Uterus (tissue), 4 donors: ENCODE results near the gene TMEM184B. TPM values are rescaled to one million over a fixed set of nuclear protein-coding genes. Genes with fewer than 3 reads are reported as not detected.

Source experiments
- DNase-seq, 2 donors: peaks; one replicate each; pipeline ENCODE4 v3.0.0-alpha.2; 2019 to 2020
- H3K27ac ChIP-seq, 2 donors: fragments of 200-600 bp; sonication (generic); 1 replicate in 1 of 2; 2 replicates in 1 of 2; pipeline ENCODE4 v1.5.1; 2016 to 2018
- H3K27me3 ChIP-seq, 2 donors: fragments of 200-600 bp; sonication (generic); one replicate each; pipeline ENCODE4 v1.5.1; 2018 to 2019; ENCODE audit warnings: control low read depth in 1 of 2
- H3K36me3 ChIP-seq, 2 donors: fragments of 200-600 bp; sonication (generic); one replicate each; pipeline ENCODE4 v1.5.1; 2019; ENCODE audit warnings: control low read depth in 1 of 2
- H3K4me1 ChIP-seq, 2 donors: fragments of 200-600 bp; sonication (generic); one replicate each; pipeline ENCODE4 v1.5.1; 2018 to 2019; ENCODE audit warnings: control low read depth in 1 of 2
- H3K4me3 ChIP-seq, 2 donors: fragments of 200-600 bp; sonication (generic); 1 replicate in 1 of 2; 2 replicates in 1 of 2; pipeline ENCODE4 v1.5.1; 2018 to 2019; ENCODE audit warnings: mild to moderate bottlenecking in 1 of 2
- H3K9me3 ChIP-seq, 2 donors: fragments of 200-600 bp; sonication (generic); one replicate each; pipeline ENCODE4 v1.5.1; 2019; ENCODE audit warnings: control low read depth in 1 of 2
- POLR2A ChIP-seq, 2 donors: fragments of 450-650 bp; IDR thresholded peaks; one replicate each; pipeline ENCODE4 v1.6.1; 2016; ENCODE audit warnings: antibody characterized with exemption in 2 of 2, mild to moderate bottlenecking in 1 of 2, moderate library complexity in 1 of 2
- intact Hi-C: fragments of 100-400 bp; cut with DNase I; formaldehyde crosslinking; loops from one replicate; pipeline ENCODE4 v1.15.1; 2023; ENCODE audit warnings: low total_unique reads
- total RNA-seq, 4 donors: library from RNA; depleted of rRNA in 3 of 4; stranded (reverse); fragments of >200 nt in 3 of 4; gene quantifications; one replicate each; pipeline versions ENCODE4 v1.1.0 to v1.2.4, GENCODE V29; 2014 to 2023
- TF ChIP-seq, protein P1 (sequence below), 4 experiments: fragments of 200-600 bp in 2 of 4; fragments of 450-650 bp in 2 of 4; sonication (generic) in 2 of 4; IDR thresholded peaks; one replicate each; pipeline ENCODE4 v1.5.1; 2016 to 2019; ENCODE audit warnings: antibody characterized with exemption in 4 of 4, mild to moderate bottlenecking in 2 of 4, moderate library complexity in 1 of 4
- donor health status: DM: yes; HTN: yes; CAD: no.

TMEM184B gene
- total RNA-seq, 4 donors from 2014 or later, result 31.7 to 70.4 (median 50.7) TPM

DNA sequence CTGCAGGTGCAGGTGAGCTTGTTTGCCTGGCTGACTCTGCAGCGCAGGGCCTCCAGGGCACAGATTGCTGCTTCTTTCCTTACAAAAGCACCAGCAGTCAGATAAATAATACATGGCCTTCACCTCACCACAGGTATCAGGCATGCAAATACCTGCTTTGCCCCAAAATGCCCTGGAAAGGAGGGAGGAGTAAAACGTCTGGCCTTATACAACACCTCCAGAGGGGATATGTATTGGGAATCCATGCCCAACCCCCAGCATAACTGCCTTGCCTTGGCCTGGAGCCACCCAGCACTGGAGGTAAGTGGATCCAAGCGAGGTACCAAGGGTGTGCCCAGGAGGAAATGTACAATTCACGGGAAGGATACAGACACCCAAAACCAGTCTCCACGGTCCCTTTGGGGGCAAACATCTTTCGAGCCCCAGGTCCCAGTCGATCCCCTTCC, 860 bp downstream of the TMEM184B start:
- DNase-seq, result peak in 1 of 2 donors; percentile 44
- H3K27me3 ChIP-seq, result no peaks in the 10 kb centered on the region
- TF ChIP-seq POLR2A (IDR thresholded peaks at IDR 0.05), result no peak
- TF ChIP-seq, protein P1, sequence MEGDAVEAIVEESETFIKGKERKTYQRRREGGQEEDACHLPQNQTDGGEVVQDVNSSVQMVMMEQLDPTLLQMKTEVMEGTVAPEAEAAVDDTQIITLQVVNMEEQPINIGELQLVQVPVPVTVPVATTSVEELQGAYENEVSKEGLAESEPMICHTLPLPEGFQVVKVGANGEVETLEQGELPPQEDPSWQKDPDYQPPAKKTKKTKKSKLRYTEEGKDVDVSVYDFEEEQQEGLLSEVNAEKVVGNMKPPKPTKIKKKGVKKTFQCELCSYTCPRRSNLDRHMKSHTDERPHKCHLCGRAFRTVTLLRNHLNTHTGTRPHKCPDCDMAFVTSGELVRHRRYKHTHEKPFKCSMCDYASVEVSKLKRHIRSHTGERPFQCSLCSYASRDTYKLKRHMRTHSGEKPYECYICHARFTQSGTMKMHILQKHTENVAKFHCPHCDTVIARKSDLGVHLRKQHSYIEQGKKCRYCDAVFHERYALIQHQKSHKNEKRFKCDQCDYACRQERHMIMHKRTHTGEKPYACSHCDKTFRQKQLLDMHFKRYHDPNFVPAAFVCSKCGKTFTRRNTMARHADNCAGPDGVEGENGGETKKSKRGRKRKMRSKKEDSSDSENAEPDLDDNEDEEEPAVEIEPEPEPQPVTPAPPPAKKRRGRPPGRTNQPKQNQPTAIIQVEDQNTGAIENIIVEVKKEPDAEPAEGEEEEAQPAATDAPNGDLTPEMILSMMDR (IDR thresholded peaks at IDR 0.05), result no peak
- H3K36me3 ChIP-seq, result no peaks in the 10 kb centered on the region
- peak overlapping the region; percentile 83 to 98 for H3K4me3 ChIP-seq
- H3K27ac ChIP-seq, result peak overlapping the region; percentile 96 to 100
- H3K9me3 ChIP-seq, result no peaks in the 10 kb centered on the region
- peaks cover 0 to 24% of the 10 kb centered on the region in 2 donors for H3K4me1 ChIP-seq
- intact Hi-C loops, result no loop called here

- peaks cover 0 to 24% of the 10 kb centered on the region in 2 donors for H3K4me1 ChIP-seq
- DNase-seq, result no peak
- H3K27me3 ChIP-seq, result no peaks in the 10 kb centered on the region
- TF ChIP-seq, protein P1 (IDR thresholded peaks at IDR 0.05), result no peak
- TF ChIP-seq POLR2A (IDR thresholded peaks at IDR 0.05), result no peak
- H3K9me3 ChIP-seq, result no peaks in the 10 kb centered on the region
- intact Hi-C loops, result no loop called here
- H3K27ac ChIP-seq, result peak overlapping the region; percentile 96 to 100
- no peak overlapping the region for H3K4me3 ChIP-seq
- H3K36me3 ChIP-seq, result no peaks in the 10 kb centered on the region
These were observed 1.7 kb downstream of the TMEM184B start for GRCh38 chr22:38271101-38271500.

DNA sequence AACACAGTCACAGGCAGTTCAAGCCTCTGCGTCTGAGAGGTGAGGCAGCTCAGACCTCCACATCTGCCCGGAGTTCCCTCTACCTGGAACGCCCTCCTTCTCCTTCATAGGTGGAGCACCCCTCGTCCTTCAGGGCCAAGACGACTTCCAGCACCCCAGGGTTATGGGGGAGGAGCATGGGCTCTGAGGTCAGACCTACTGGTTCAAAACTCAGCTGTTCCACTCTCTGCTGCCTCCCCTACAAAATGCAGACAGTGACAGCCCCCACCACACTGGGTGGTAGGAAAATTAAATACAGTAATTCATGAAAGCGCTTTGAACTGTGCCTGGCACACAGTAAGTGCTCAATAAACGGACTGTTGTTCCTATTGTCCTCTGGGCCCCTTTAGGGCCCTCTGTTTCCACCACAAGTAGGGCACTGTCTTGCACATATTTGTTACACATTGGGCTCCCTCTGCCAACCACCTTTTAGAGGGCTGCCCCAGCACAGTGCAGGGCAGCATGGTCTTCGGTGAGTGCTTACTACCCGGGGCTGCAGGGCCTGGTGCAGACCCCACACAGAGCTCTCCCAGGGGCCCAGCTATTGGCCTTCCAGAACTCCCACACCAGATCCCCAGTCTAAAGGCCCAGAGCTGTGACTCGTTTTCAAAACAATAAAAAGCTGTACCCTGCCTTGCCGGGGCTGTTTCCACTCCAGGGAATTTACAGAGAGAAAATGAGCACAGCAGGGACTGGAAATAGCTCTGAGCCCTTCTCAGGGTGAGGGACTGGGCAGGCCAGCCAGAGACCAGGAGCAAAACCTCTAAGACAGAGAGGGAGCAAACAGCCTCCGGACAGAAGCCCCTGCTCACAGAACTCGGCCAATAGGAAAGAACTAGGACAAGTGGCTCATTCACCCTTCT, 2.5 kb downstream of the TMEM184B start:
- Histone ChIP-seq H3K4me1 (peaks cover 0 to 24% of the 10 kb centered on the region in 2 donors), H3K27ac (peak overlapping the region; percentile 96 to 100)

GRCh38 chr22:38269466-38269865, 3.3 kb downstream of the TMEM184B start:
- no peak overlapping the region for H3K4me3 ChIP-seq
- H3K4me1 ChIP-seq, result peaks cover 0 to 24% of the 10 kb centered on the region in 2 donors
- TF ChIP-seq, protein P1 (IDR thresholded peaks at IDR 0.05), result no peak
- no peak for TF ChIP-seq POLR2A (IDR thresholded peaks at IDR 0.05)
- intact Hi-C loops, result loop anchor here (10.0 kb wide), 1 partner anchor 65 kb away; the partner anchor contains the start of gene MAFF
- H3K27me3 ChIP-seq, result no peaks in the 10 kb centered on the region
- no peaks in the 10 kb centered on the region for H3K36me3 ChIP-seq
- H3K9me3 ChIP-seq, result no peaks in the 10 kb centered on the region
- no peak for DNase-seq
- peak overlapping the region in 1 of 2 donors; percentile 75 for H3K27ac ChIP-seq

More for the DNA sequence above, 2.5 kb downstream of the TMEM184B start:
- H3K27me3 ChIP-seq, result no peaks in the 10 kb centered on the region
- no peaks in the 10 kb centered on the region for H3K9me3 ChIP-seq
- no peak for DNase-seq
- no peak for TF ChIP-seq POLR2A (IDR thresholded peaks at IDR 0.05)
- TF ChIP-seq, protein P1 (IDR thresholded peaks at IDR 0.05), result no peak
- intact Hi-C loops, result no loop called here
- no peak overlapping the region for H3K4me3 ChIP-seq
- H3K36me3 ChIP-seq, result no peaks in the 10 kb centered on the region

- peak overlapping the region; percentile 51 to 75 for H3K27ac ChIP-seq
- H3K27me3 ChIP-seq, result no peaks in the 10 kb centered on the region
- H3K36me3 ChIP-seq, result no peaks in the 10 kb centered on the region
- H3K4me1 ChIP-seq, result peaks cover 0 to 18% of the 10 kb centered on the region in 2 donors
- peak in 1 of 2 donors; percentile 65 for DNase-seq
- H3K4me3 ChIP-seq, result no peak overlapping the region
- intact Hi-C loops, result loop anchor here (10.0 kb wide), 1 partner anchor 62 kb away; the partner anchor contains the start of gene MAFF
- TF ChIP-seq, protein P1 (IDR thresholded peaks at IDR 0.05), result no peak
- no peak for TF ChIP-seq POLR2A (IDR thresholded peaks at IDR 0.05)
- no peaks in the 10 kb centered on the region for H3K9me3 ChIP-seq
These were observed 5.7 kb downstream of the TMEM184B start for GRCh38 chr22:38267086-38267485.
